GM21786 (cell line): ENCODE results near the gene POLG2.

Experiments
- ATAC-seq: cut with Tn5 transposase; IDR thresholded peaks from one replicate; pipeline ENCODE4 v1.9.1; 2021; ENCODE audit not compliant: unreplicated experiment

Gene POLG2

DNA sequence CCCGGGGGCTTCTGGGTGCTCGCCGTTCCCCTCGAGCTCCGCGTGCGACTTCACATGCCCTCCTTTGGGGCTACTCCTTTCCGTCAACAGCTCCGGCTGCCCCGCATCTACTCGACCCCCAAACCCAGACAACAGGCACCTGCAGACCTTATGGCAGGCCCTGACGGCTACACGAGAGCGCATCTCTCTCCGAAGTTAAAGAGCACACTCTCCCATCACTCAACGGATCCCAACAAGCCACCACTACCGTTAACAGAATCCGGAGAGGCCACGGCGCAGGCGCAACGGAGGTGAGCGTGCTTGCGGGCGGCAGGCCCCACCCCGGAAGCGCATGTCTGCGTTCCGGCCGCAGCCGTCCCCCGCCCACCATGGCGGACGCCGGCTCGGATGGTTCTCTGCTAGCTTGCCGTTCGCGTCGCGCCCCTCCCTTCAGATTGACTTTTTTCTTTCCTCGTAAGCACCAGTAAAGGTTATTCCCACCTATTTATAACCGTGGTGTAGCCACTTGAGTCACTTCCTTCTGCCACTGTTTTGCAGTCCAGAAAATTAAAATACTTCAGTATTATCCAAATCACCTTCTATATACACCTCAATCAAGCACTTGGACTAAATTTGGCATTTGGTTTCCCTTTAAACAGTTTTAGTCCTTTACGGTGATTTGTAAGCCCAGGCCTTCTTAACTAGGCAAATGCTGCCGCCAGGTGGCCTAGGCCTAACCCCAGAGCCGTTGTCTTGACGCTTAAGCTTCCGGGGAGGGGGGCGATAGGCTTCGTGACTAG is at the start of gene POLG2:
Gene POLG2 (minus strand): TSS at position 269 of the 779 bp plus-strand sequence. CDS start 86 bp downstream, at position 183.
- ATAC-seq: peak; percentile 73

DNA sequence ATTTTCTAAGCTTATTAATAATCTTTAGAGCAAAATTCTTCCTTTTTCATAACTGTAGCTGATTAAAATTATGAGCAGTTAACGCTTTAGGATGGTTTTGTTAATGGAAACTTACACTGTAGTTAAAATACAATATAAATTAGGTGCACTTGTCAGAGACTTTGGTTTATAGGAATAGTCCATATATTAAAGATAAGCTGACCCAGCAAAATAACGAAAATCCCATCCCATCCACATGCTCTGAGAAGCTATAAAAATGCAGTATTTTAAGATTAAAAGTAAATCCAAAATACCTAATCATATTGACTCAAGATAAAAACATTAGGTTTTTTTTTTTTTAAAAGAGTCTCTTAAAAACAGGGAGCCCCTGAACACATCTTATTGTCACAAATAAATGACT is 47.9 kb upstream of the POLG2 start:
- no peak for ATAC-seq

DNA sequence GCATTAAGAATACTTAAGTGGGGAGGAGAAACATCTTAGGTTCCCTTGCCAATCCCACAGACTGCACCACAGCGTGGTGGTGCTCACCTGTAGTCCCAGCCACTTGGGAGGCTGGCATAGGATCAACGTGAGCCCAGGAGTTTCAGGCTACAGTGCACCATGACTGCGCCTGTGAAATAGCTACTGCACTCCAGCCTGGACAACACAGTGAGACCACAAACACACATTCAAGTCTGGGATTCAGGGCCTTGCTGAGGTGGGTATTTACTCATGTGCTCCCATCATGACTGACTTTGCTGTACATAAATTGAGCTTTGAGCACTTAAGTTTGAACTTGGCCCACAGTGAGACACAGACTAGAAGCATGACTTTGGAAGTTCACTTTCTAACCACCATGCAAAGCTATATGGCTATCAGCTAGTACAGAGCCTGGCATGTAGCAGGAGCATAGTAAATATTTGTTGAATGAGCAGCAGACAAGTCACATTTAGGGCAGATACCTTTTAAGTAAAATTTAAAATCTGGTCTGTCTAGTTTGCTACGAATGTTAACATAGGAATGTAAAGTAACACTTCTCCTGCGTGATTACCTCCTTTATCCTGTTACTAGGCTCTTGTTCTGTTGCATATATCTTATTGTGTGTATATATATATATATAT is 43.4 kb upstream of the POLG2 start:
- ATAC-seq: no peak

DNA sequence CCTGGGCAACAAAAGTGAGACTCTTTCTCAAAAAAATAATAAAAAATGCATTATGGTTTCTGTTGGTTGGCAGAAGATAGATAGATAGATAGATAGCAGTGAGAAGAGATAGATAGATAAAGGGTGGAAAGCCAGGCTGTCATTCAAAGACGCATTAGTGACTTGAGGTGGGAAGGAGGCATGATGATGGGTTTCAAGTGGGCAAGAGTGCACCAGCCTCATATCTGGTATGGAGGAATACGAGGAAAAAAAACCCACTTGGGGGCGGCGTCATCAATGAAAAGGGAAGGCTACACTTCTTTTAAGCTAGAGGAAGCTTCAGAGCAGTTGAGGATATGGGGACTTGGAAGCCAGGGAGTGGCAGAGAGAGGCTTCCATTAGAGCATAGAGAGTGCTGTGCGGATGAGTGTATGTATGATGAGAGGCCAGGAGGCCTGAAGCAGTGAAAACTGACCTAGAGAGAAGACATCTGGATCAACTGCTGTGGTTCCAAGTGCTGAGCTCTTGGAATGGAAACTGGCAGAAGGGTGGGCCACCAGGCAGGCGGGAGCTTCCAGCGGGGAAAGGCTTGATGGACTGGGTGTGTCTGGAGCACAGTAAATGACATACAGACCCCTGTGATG is 41.8 kb upstream of the POLG2 start:
- ATAC-seq: no peak

GRCh38 chr17:64537488-64537887 is 40.6 kb upstream of the POLG2 start:
- ATAC-seq: no peak

DNA sequence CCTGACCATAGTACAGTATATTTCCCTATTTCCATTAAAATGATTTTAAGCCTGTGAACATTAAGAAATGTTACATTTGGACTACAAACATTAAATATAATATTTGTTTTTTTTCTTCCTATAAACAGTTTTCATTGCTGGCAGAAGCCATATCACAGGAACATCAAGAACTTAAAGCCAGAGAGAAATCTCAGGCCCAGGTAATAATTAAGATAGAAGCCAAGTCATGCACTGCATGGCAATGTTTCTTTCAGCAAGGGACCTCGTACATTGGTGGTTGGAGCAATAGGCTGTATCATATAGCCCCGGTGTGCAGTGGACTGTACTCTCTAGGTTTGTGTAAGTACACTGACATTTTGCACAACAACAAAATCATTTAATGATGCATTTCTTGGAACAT is 40.1 kb upstream of the POLG2 start:
- ATAC-seq: no peak

DNA sequence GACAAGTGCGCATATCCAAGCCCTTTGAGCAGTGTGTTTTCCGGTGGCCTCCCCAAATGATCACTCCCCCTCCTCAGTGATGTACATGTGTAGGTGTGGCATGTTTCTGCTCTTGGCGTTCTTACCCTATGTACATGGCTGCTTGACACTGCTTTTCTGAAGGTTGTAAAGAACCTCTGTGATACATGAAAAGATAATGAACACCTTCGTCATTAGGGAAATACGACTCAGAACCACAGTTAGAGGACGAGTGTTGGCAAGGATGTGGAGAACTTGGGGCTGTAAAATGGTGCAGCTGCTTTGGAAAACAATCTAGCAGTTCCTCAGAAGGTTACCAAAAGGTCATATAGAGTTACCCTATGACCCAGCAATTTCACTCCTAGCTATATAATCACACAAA is 38.5 kb upstream of the POLG2 start:
- ATAC-seq: no peak

DNA sequence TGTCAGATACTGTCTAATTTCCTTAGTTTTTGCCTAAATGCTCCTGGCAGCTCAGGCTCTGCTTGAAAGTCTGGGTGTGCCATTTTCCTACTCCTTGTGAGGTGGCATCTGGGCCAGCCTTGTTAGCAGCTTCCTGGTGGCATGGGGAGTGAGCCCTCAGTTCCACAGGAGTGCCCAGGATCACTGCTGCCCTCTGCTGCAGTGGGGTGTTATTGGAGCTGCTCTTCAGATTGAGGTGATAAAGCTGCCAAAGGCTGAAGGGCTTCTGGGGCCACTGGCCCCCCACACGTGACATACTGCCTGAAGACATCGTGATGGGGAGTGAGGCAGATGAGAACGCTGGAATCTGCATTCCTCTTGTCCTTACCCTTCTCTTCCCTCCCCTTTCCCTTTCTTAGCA is 37.3 kb upstream of the POLG2 start:
- no peak for ATAC-seq

DNA sequence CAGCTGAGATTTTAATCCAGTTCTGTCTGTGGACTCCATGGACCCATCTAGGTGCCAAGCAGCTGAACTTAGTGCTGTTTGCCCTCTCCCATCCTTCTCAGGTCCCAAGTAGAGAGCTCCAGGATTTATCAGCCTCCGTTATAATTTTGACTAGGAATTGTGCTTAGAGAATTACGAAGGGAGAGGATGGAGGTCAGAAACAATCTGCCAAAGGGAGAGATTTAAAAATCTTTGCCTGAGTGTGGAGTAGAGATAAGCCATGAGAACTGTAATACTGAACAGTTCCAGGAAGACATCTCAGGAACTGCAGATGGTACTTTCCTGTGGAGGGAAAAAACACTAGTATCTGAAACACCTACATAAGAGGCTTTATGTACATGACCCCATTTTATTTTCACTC is 36.9 kb upstream of the POLG2 start:
- ATAC-seq: no peak

DNA sequence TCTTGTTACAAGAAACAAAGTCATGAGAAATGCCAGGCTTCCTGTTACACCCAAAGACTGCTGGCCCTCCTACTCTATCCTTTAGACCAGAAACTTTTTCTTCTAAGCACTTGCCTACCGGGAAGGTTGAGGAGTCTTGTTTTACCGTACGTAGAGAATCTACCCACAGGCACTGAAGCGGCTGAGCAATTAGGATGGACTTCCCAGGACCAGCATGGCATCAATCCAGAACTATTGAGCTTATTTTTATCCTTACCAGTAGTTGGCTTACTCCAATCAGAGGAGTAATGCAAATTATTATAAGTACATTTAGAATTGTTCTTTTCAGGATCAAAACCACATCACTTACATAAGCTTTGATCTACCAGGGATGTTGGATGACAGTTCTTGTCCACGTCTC is 35.6 kb upstream of the POLG2 start:
- ATAC-seq: no peak

- ATAC-seq: no peak
These were observed 35.1 kb upstream of the POLG2 start for GRCh38 chr17:64531955-64532371.

DNA sequence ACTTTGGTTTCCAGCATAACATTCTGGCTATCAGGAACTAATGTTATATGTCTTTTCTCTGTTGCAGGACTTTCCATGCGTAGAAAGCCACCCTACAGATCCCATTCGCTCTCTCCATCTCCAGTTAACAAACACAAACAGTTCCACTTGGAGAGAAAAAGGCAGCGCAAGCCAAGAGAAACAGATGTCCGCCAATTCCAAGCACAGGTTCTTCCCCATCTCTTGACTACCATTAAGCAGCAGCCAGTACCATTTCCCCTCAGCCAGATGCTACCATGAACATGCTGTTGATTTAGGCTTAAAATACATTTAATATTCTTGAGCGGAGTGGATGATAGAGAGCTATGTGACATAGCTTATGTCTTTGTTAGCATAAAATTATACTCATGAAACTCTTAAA is 32.4 kb upstream of the POLG2 start:
- no peak for ATAC-seq

- no peak for ATAC-seq
These were observed 31.1 kb upstream of the POLG2 start for GRCh38 chr17:64527914-64528313.

DNA sequence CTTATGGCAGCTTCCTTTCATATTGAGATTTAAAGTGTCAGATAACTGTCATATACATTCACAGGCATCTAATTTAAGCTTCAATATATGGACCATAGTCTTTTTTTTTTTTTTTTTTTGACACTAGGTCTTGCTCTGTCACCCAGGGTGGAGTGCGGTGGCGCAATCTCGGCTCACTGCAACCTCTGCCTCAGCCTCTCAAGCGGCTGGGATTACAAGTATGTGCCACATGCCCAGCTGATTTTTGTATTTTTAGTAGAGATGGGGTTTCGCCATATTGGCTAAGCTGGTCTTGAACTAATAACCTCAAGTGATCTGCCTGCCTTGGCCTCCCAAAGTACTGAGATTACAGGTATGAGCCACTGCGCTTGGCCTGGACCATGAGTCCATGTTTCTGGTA is 23.5 kb upstream of the POLG2 start:
- no peak for ATAC-seq

GRCh38 chr17:64519601-64520000 is 22.7 kb upstream of the POLG2 start:
- no peak for ATAC-seq

GRCh38 chr17:64515829-64516228 is 19.0 kb upstream of the POLG2 start:
- ATAC-seq: no peak

- ATAC-seq: no peak
These were observed 18.6 kb upstream of the POLG2 start for GRCh38 chr17:64515419-64515818.

- ATAC-seq: no peak
These were observed 12.3 kb upstream of the POLG2 start for GRCh38 chr17:64509179-64509578.

GRCh38 chr17:64508683-64509082 is 11.8 kb upstream of the POLG2 start:
- no peak for ATAC-seq

GRCh38 chr17:64507413-64507782 is 10.5 kb upstream of the POLG2 start:
- no peak for ATAC-seq

- ATAC-seq: peak; percentile 56
These were observed 9.9 kb upstream of the POLG2 start, which contains the start of gene CEP95 for GRCh38 chr17:64506576-64507412. CEP95 (plus strand) TSS chr17:64506977; CDS start chr17:64507098, 121 bp downstream.
